Muscle of arm (tissue), 12 donors: ENCODE results near the gene ZNF296. TPM values are rescaled to one million over a fixed set of nuclear protein-coding genes. Genes with fewer than 3 reads are reported as not detected.

Experiments
- DNase-seq: peaks from one replicate; pipeline ENCODE4 v3.0.0-alpha.2; 2013
- polyA plus RNA-seq, 12 donors: library from polyadenylated mRNA; unstranded; fragments of 120-200 nt; gene quantifications; one replicate each; pipeline ENCODE4 v1.2.1, GENCODE V29; 2013; ENCODE audit not compliant: insufficient read length in 12 of 12

ZNF296 gene
- polyA plus RNA-seq, 12 donors: 0.25 to 2.2 (median 0.54) TPM; not detected in 2

DNA sequence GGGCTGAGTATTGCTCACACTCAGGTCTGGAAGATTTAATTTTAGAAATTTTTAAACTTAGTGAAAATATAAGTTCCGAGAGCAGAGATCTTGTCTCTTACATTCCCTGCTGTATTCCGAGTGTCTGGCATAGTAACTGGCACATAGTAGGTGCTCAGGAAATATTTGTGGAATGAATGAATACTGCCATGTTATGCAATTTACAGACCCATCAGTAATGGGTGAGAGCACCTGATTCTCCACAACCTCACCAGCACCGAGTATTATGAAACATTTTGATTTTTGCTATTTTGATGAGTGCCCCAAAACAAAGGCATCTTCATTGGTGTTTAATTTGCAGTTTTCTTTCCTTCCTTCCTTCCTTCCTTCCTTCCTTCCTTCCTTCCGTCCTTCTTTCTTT, 53.2 kb downstream of the ZNF296 start:
- no peak for DNase-seq

DNA sequence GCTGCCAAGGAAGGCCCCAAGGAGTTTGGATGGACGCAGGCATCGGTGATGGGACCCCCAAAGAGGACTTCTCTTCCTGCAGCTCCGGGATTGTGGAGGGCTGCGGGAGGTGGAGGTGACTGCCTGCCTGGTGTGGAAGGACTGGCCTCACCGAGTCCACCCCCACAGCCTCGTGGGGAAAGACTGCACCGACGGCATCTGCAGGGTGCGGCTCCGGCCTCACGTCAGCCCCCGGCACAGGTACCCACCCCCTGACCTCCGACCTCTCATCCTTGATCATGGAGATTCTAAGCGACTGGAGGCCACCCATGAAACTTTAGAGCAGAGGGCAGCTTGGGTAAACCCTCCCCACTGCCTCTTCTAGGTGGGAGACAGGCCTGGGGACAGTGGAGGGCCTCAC, 54.3 kb downstream of the ZNF296 start:
- no peak for DNase-seq

Other genes with a start within 250 kb of the ZNF296 start
- 10 to 100 TPM in 11 of 12 donors, not detected in 1; 32.7 to 96.2 (median 44.5) TPM for gene NECTIN2, start 230.2 kb downstream of the ZNF296 start, polyA plus RNA-seq
- 10 to 100 TPM in 11 of 12 donors, not detected in 1; 24.1 to 49.4 (median 30.2) TPM for gene TOMM40, start 185.2 kb downstream of the ZNF296 start, polyA plus RNA-seq
- 10 to 100 TPM in 11 of 12 donors, not detected in 1; 20.6 to 69.6 (median 36.6) TPM for gene APOE, start 170.7 kb downstream of the ZNF296 start, polyA plus RNA-seq
- gene APOC1, start 161.9 kb downstream of the ZNF296 start, polyA plus RNA-seq: 10 to 100 TPM in 10 of 12 donors, 1 to 10 TPM in 1, not detected in 1; 7.9 to 62.6 (median 15.9) TPM
- under 1 TPM in 2 of 12 donors, not detected in 10; 0.40 to 0.41 TPM for gene APOC4, start 134.2 kb downstream of the ZNF296 start, polyA plus RNA-seq
- 1 to 10 TPM in 3 of 12 donors, under 1 TPM in 5, not detected in 4; 0.30 to 6.5 (median 0.72) TPM for gene APOC2, start 130.4 kb downstream of the ZNF296 start, polyA plus RNA-seq
- 10 to 100 TPM in 11 of 12 donors, not detected in 1; 44.9 to 93.6 (median 54.1) TPM for gene CLPTM1, start 121.1 kb downstream of the ZNF296 start, polyA plus RNA-seq
- 10 to 100 TPM in 1 of 12 donors, 1 to 10 TPM in 10, not detected in 1; 2.7 to 11.7 (median 4.6) TPM for gene RELB, start 75.0 kb downstream of the ZNF296 start, polyA plus RNA-seq
- 10 to 100 TPM in 11 of 12 donors, not detected in 1; 35.7 to 78.3 (median 40.6) TPM for gene CLASRP, start 37.4 kb downstream of the ZNF296 start, polyA plus RNA-seq
- 10 to 100 TPM in 11 of 12 donors, not detected in 1; 14.0 to 26.1 (median 22.3) TPM for gene GEMIN7, start 2.8 kb upstream of the ZNF296 start, polyA plus RNA-seq
- 10 to 100 TPM in 11 of 12 donors, not detected in 1; 15.0 to 43.3 (median 20.3) TPM for gene PPP1R37, start 16.7 kb upstream of the ZNF296 start, polyA plus RNA-seq
- 1 to 10 TPM in 1 of 12 donors, under 1 TPM in 8, not detected in 3; 0.07 to 1.1 (median 0.12) TPM for gene NKPD1, start 84.5 kb upstream of the ZNF296 start, polyA plus RNA-seq
- 10 to 100 TPM in 11 of 12 donors, not detected in 1; 15.1 to 89.5 (median 19.8) TPM for gene TRAPPC6A, start 101.8 kb upstream of the ZNF296 start, polyA plus RNA-seq
- 1 to 10 TPM in 11 of 12 donors, not detected in 1; 5.2 to 9.1 (median 6.8) TPM for gene BLOC1S3, start 102.3 kb upstream of the ZNF296 start, polyA plus RNA-seq
- 1 to 10 TPM in 7 of 12 donors, under 1 TPM in 3, not detected in 2; 0.53 to 2.0 (median 1.1) TPM for gene EXOC3L2, start 168.9 kb upstream of the ZNF296 start, polyA plus RNA-seq
- gene MARK4, start 174.8 kb upstream of the ZNF296 start, polyA plus RNA-seq: 10 to 100 TPM; 23.7 to 90.9 (median 30.3) TPM
- gene CKM, start 246.4 kb upstream of the ZNF296 start, polyA plus RNA-seq: 1,000 to 10,000 TPM; 1,044 to 4,317 (median 2,408) TPM